HFFc6 (cell line): ENCODE results near the gene CACNB3. TPM values are rescaled to one million over a fixed set of nuclear protein-coding genes. Genes with fewer than 3 reads are reported as not detected.

ENCODE experiments used
- DNase-seq: peaks from one replicate; pipeline ENCODE4 v3.0.0-alpha.2; 2018
- H3K27ac Mint-ChIP-seq: 2 replicates; pipeline ENCODE4 v1.8.0; 2020; ENCODE audit warnings: mild to moderate bottlenecking, mixed read lengths
- H3K27me3 Mint-ChIP-seq: 2 replicates; pipeline ENCODE4 v1.8.0; 2021; ENCODE audit warnings: mild to moderate bottlenecking, moderate library complexity, mixed read lengths; ENCODE audit not compliant: insufficient read depth
- H3K36me3 Mint-ChIP-seq: 2 replicates; pipeline ENCODE4 v1.8.0; 2021; ENCODE audit warnings: low read depth, mixed read lengths
- H3K4me1 Mint-ChIP-seq: 2 replicates; pipeline ENCODE4 v1.8.0; 2020; ENCODE audit warnings: low read depth, mixed read lengths
- H3K4me3 Mint-ChIP-seq: 2 replicates; pipeline ENCODE4 v1.8.0; 2020; ENCODE audit warnings: mild to moderate bottlenecking, moderate library complexity, mixed read lengths
- H3K9me3 Mint-ChIP-seq: 2 replicates; pipeline ENCODE4 v1.8.0; 2020; ENCODE audit warnings: mild to moderate bottlenecking, mixed read lengths
- CTCF ChIP-seq: fragments of 200-600 bp; sonication (generic); IDR thresholded peaks from 2 replicates; pipeline ENCODE4 v1.5.0; 2021; ENCODE audit warnings: antibody characterized with exemption, mild to moderate bottlenecking
- total RNA-seq, 6 experiments: library from RNA; stranded (reverse); fragmentation: NEBNext Ultra II Directional; extraction: Animal tissue kit (Norgen Biotek cat#: 25700); gene quantifications; 2 replicates in 1 of 6; 3 replicates in 5 of 6; pipeline ENCODE4 v1.2.3, GENCODE V29; 2021

Gene CACNB3
- total RNA-seq, 6 experiments from 2014 or later, result 32.3 to 44.4 (median 38.4) TPM

DNA sequence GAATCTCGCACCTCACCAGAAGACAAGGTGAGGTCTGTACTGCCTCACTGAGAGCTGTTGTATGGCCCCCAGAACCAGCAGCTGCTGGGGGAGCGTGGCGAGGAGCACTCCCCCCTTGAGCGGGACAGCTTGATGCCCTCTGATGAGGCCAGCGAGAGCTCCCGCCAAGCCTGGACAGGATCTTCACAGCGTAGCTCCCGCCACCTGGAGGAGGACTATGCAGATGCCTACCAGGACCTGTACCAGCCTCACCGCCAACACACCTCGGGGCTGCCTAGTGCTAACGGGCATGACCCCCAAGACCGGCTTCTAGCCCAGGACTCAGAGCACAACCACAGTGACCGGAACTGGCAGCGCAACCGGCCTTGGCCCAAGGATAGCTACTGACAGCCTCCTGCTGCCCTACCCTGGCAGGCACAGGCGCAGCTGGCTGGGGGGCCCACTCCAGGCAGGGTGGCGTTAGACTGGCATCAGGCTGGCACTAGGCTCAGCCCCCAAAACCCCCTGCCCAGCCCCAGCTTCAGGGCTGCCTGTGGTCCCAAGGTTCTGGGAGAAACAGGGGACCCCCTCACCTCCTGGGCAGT is 9.3 kb downstream of the CACNB3 start:
- Mint-ChIP-seq H3K9me3 (no peaks in the 10 kb centered on the region), H3K4me1 (no peaks in the 10 kb centered on the region), H3K27ac (no peak overlapping the region), H3K36me3 (peaks cover 18% of the 10 kb centered on the region), H3K4me3 (no peak overlapping the region), H3K27me3 (peaks cover 2% of the 10 kb centered on the region)
- DNase-seq, result no peak
- TF ChIP-seq CTCF, result no peak

- Mint-ChIP-seq H3K9me3 (no peaks in the 10 kb centered on the region), H3K4me3 (no peak overlapping the region), H3K36me3 (peaks cover 22% of the 10 kb centered on the region), H3K27ac (no peak overlapping the region), H3K4me1 (no peaks in the 10 kb centered on the region), H3K27me3 (peaks cover 2% of the 10 kb centered on the region)
- no peak for TF ChIP-seq CTCF
- no peak for DNase-seq
Observed at GRCh38 chr12:48828293-48828692, 10.0 kb downstream of the CACNB3 start.

GRCh38 chr12:48828841-48829575 is 10.7 kb downstream of the CACNB3 start:
- Mint-ChIP-seq H3K27me3 (peaks cover 2% of the 10 kb centered on the region), H3K36me3 (peaks cover 24% of the 10 kb centered on the region)

GRCh38 chr12:48831257-48831656 is 13.0 kb downstream of the CACNB3 start:
- Mint-ChIP-seq H3K27me3 (peaks cover 2% of the 10 kb centered on the region; the same call in 1 of the 2 replicates), H3K27ac (no peak overlapping the region), H3K36me3 (peaks cover 17% of the 10 kb centered on the region), H3K4me3 (no peak overlapping the region), H3K4me1 (no peaks in the 10 kb centered on the region), H3K9me3 (no peaks in the 10 kb centered on the region)
- DNase-seq, result no peak
- TF ChIP-seq CTCF, result no peak

More at GRCh38 chr12:48828841-48829575, 10.7 kb downstream of the CACNB3 start:
- Mint-ChIP-seq H3K4me3 (no peak overlapping the region), H3K27ac (no peak overlapping the region), H3K4me1 (no peaks in the 10 kb centered on the region), H3K9me3 (no peaks in the 10 kb centered on the region)
- DNase-seq, result no peak
- no peak for TF ChIP-seq CTCF

- H3K4me1 Mint-ChIP-seq, result no peaks in the 10 kb centered on the region
Observed at GRCh38 chr12:48832321-48833060, 14.2 kb downstream of the CACNB3 start.

More at GRCh38 chr12:48832321-48833060, 14.2 kb downstream of the CACNB3 start:
- H3K27ac Mint-ChIP-seq, result no peak overlapping the region
- H3K9me3 Mint-ChIP-seq, result no peaks in the 10 kb centered on the region
- TF ChIP-seq CTCF, result no peak
- no peak overlapping the region for H3K4me3 Mint-ChIP-seq
- H3K36me3 Mint-ChIP-seq, result peaks cover 27% of the 10 kb centered on the region
- no peak for DNase-seq
- 0 out of 2 replicates have a peak, but pooled peaks cover 2% of the 10 kb centered on the region for H3K27me3 Mint-ChIP-seq
